Natural killer cell (primary cell): ENCODE measurements around the gene PITPNC1. TPM values are rescaled to one million over a fixed set of nuclear protein-coding genes. Genes with fewer than 3 reads are reported as not detected.

Source experiments
- ATAC-seq, 3 donors: fragments of 150-1000 bp in 2 of 3; fragments of 200-7000 bp in 1 of 3; cut with Tn5 transposase; 1 replicate in 1 of 3; 2 replicates in 2 of 3; pipeline ENCODE4 v1.10.0; 2021; ENCODE audit warnings: mild to moderate bottlenecking in 2 of 3, moderate library complexity in 2 of 3
- DNase-seq, 2 donors: peaks; one replicate each; pipeline versions ENCODE4 v3.0.0 to v3.0.0-alpha.2; 2013 to 2021; ENCODE audit warnings: mixed read lengths in 1 of 2
- H3K27ac ChIP-seq: one replicate; pipeline ENCODE4 v1.5.1; 2013; ENCODE audit warnings: mild to moderate bottlenecking, low read length
- H3K27me3 ChIP-seq: one replicate; pipeline ENCODE4 v1.6.1; 2013; ENCODE audit warnings: low read length; ENCODE audit not compliant: control insufficient read depth, insufficient read depth
- H3K36me3 ChIP-seq: one replicate; pipeline ENCODE4 v1.6.1; 2013; ENCODE audit warnings: low read length; ENCODE audit not compliant: control insufficient read depth, insufficient read depth
- H3K4me1 ChIP-seq: one replicate; pipeline ENCODE4 v1.6.1; 2013; ENCODE audit warnings: low read length; ENCODE audit not compliant: control insufficient read depth, insufficient read depth
- H3K4me3 ChIP-seq: one replicate; pipeline ENCODE4 v1.5.1; 2013; ENCODE audit warnings: low read length
- H3K9me3 ChIP-seq: one replicate; pipeline ENCODE4 v1.6.1; 2013; ENCODE audit warnings: low read length; ENCODE audit not compliant: control insufficient read depth, insufficient read depth
- H3K27ac Mint-ChIP-seq, 2 donors: one replicate each; pipeline ENCODE4 v1.8.0; 2022; ENCODE audit warnings: mild to moderate bottlenecking in 2 of 2, mixed read lengths in 2 of 2, moderate library complexity in 1 of 2
- H3K27me3 Mint-ChIP-seq, 2 donors: one replicate each; pipeline ENCODE4 v1.8.0; 2022; ENCODE audit warnings: low read depth in 2 of 2, mixed read lengths in 2 of 2
- H3K36me3 Mint-ChIP-seq: one replicate; pipeline ENCODE4 v1.8.0; 2022; ENCODE audit warnings: mixed read lengths
- H3K4me1 Mint-ChIP-seq, 2 donors: one replicate each; pipeline ENCODE4 v1.8.0; 2022; ENCODE audit warnings: mixed read lengths in 2 of 2
- H3K4me3 Mint-ChIP-seq: one replicate; pipeline ENCODE4 v1.8.0; 2022; ENCODE audit warnings: mild to moderate bottlenecking, moderate library complexity, mixed read lengths
- H3K9me3 Mint-ChIP-seq, 2 donors: one replicate each; pipeline ENCODE4 v1.8.0; 2022; ENCODE audit warnings: mixed read lengths in 2 of 2
- CTCF ChIP-seq: fragments of 200-600 bp; IDR thresholded peaks from one replicate; pipeline ENCODE4 v1.8.0; 2022; ENCODE audit warnings: antibody characterized with exemption
- WGBS: methylation state at CpG from one replicate; pipeline ENCODE4 v1.1.7; 2013; ENCODE audit warnings: missing lambda C conversion rate; ENCODE audit not compliant: insufficient coverage; 5-methylcytosine and 5-hydroxymethylcytosine counted together
- intact Hi-C: fragments of 100-400 bp; cut with micrococcal nuclease; formaldehyde crosslinking; loops from one replicate; pipeline ENCODE4 v1.14.2; 2022
- total RNA-seq, 4 donors: library from RNA; stranded (reverse); fragments of 120-200 nt in 1 of 4; gene quantifications; one replicate each; pipeline versions ENCODE4 v1.2.3 to v1.2.4, GENCODE V29; 2013 to 2022

The PITPNC1 gene
- total RNA-seq, 3 donors from 2014 or later (not counting 1 experiment from before 2014, with no cell fraction given), result 150 to 185 (median 169) TPM

- no peak for TF ChIP-seq CTCF
- Histone ChIP-seq H3K9me3 (no peaks in the 10 kb centered on the region), H3K27ac (no peak overlapping the region), H3K4me3 (no peak overlapping the region), H3K36me3 (peaks cover 31% of the 10 kb centered on the region), H3K27me3 (no peaks in the 10 kb centered on the region), H3K4me1 (no peaks in the 10 kb centered on the region)
- intact Hi-C loops, result no loop called here
- ATAC-seq, result no peak
- Mint-ChIP-seq H3K9me3 (no peaks in the 10 kb centered on the region), H3K27ac (no peak overlapping the region), H3K27me3 (no peaks in the 10 kb centered on the region), H3K4me1 (peaks cover 4 to 16% of the 10 kb centered on the region in 2 donors), H3K4me3 (no peak overlapping the region), H3K36me3 (no peaks in the 10 kb centered on the region)
- DNase-seq, result no peak
- 93% methylated on average over 2 of the region's 2 CpGs for WGBS
Observed at GRCh38 chr17:67678414-67678813, 301.3 kb downstream of the PITPNC1 start.

GRCh38 chr17:67679225-67679624, 302.1 kb downstream of the PITPNC1 start:
- Mint-ChIP-seq H3K36me3 (no peaks in the 10 kb centered on the region), H3K9me3 (no peaks in the 10 kb centered on the region), H3K4me3 (no peak overlapping the region), H3K27ac (peak overlapping the region; percentile 27 to 45), H3K4me1 (peaks cover 4 to 16% of the 10 kb centered on the region in 2 donors), H3K27me3 (no peaks in the 10 kb centered on the region)
- no peak for ATAC-seq
- Histone ChIP-seq H3K4me3 (no peak overlapping the region), H3K4me1 (no peaks in the 10 kb centered on the region), H3K27ac (no peak overlapping the region), H3K27me3 (no peaks in the 10 kb centered on the region), H3K9me3 (no peaks in the 10 kb centered on the region), H3K36me3 (peaks cover 28% of the 10 kb centered on the region)
- no peak for TF ChIP-seq CTCF
- WGBS, result 100% methylated on average over 2 of the region's 2 CpGs
- intact Hi-C loops, result no loop called here
- DNase-seq, result no peak

GRCh38 chr17:67679721-67680120, 302.6 kb downstream of the PITPNC1 start:
- WGBS, result 87% methylated on average over 6 of the region's 6 CpGs

More at GRCh38 chr17:67679721-67680120, 302.6 kb downstream of the PITPNC1 start:
- Histone ChIP-seq H3K27me3 (no peaks in the 10 kb centered on the region), H3K4me1 (no peaks in the 10 kb centered on the region), H3K4me3 (no peak overlapping the region), H3K27ac (no peak overlapping the region), H3K9me3 (no peaks in the 10 kb centered on the region), H3K36me3 (peaks cover 28% of the 10 kb centered on the region)
- no peak for TF ChIP-seq CTCF
- Mint-ChIP-seq H3K9me3 (no peaks in the 10 kb centered on the region), H3K4me3 (no peak overlapping the region), H3K4me1 (peaks cover 4 to 16% of the 10 kb centered on the region in 2 donors), H3K27ac (peak overlapping the region; percentile 27 to 45), H3K36me3 (no peaks in the 10 kb centered on the region), H3K27me3 (no peaks in the 10 kb centered on the region)
- ATAC-seq (no peak), DNase-seq (no peak)
- intact Hi-C loops, result no loop called here
